HFFc6 (cell line): Measurements from ENCODE around the gene MMP13. TPM values are rescaled to one million over a fixed set of nuclear protein-coding genes. Genes with fewer than 3 reads are reported as not detected.
A peak's percentile ranks its signal among the peaks of the same experiment; 100 is the strongest.

Experiments
- DNase-seq: peaks from one replicate; pipeline ENCODE4 v3.0.0-alpha.2; 2018
- H3K27ac Mint-ChIP-seq: 2 replicates; pipeline ENCODE4 v1.8.0; 2020; ENCODE audit warnings: mild to moderate bottlenecking, mixed read lengths
- H3K27me3 Mint-ChIP-seq: 2 replicates; pipeline ENCODE4 v1.8.0; 2021; ENCODE audit warnings: mild to moderate bottlenecking, moderate library complexity, mixed read lengths; ENCODE audit not compliant: insufficient read depth
- H3K36me3 Mint-ChIP-seq: 2 replicates; pipeline ENCODE4 v1.8.0; 2021; ENCODE audit warnings: low read depth, mixed read lengths
- H3K4me1 Mint-ChIP-seq: 2 replicates; pipeline ENCODE4 v1.8.0; 2020; ENCODE audit warnings: low read depth, mixed read lengths
- H3K4me3 Mint-ChIP-seq: 2 replicates; pipeline ENCODE4 v1.8.0; 2020; ENCODE audit warnings: mild to moderate bottlenecking, moderate library complexity, mixed read lengths
- H3K9me3 Mint-ChIP-seq: 2 replicates; pipeline ENCODE4 v1.8.0; 2020; ENCODE audit warnings: mild to moderate bottlenecking, mixed read lengths
- CTCF ChIP-seq: fragments of 200-600 bp; sonication (generic); IDR thresholded peaks from 2 replicates; pipeline ENCODE4 v1.5.0; 2021; ENCODE audit warnings: antibody characterized with exemption, mild to moderate bottlenecking
- total RNA-seq, 6 experiments: library from RNA; stranded (reverse); fragmentation: NEBNext Ultra II Directional; extraction: Animal tissue kit (Norgen Biotek cat#: 25700); gene quantifications; 2 replicates in 1 of 6; 3 replicates in 5 of 6; pipeline ENCODE4 v1.2.3, GENCODE V29; 2021

The MMP13 gene
- total RNA-seq, 6 experiments from 2014 or later: not detected

GRCh38 chr11:102972853-102973252, 17.3 kb upstream of the MMP13 start:
- Mint-ChIP-seq H3K27ac (no peak overlapping the region), H3K4me1 (peaks cover 55% of the 10 kb centered on the region), H3K27me3 (no peaks in the 10 kb centered on the region), H3K9me3 (no peaks in the 10 kb centered on the region; the same call in 1 of the 2 replicates), H3K36me3 (no peaks in the 10 kb centered on the region), H3K4me3 (no peak overlapping the region)
- DNase-seq: no peak
- TF ChIP-seq CTCF: no peak

GRCh38 chr11:102971766-102972165, 16.2 kb upstream of the MMP13 start:
- peak overlapping the region; percentile 63 for H3K27ac Mint-ChIP-seq
- DNase-seq: peak; percentile 53
- peaks cover 50% of the 10 kb centered on the region for H3K4me1 Mint-ChIP-seq
- peak overlapping the region; percentile 46 for H3K4me3 Mint-ChIP-seq
- no peaks in the 10 kb centered on the region for H3K27me3 Mint-ChIP-seq
- no peaks in the 10 kb centered on the region for H3K36me3 Mint-ChIP-seq
- no peaks in the 10 kb centered on the region; the same call in 1 of the 2 replicates for H3K9me3 Mint-ChIP-seq
- TF ChIP-seq CTCF: no peak

- H3K9me3 Mint-ChIP-seq: no peaks in the 10 kb centered on the region; the same call in 1 of the 2 replicates
- no peak for DNase-seq
- peaks cover 23% of the 10 kb centered on the region for H3K4me1 Mint-ChIP-seq
- H3K36me3 Mint-ChIP-seq: no peaks in the 10 kb centered on the region
- peaks cover 3% of the 10 kb centered on the region; the same call in 1 of the 2 replicates for H3K27me3 Mint-ChIP-seq
- no peak overlapping the region for H3K27ac Mint-ChIP-seq
- no peak overlapping the region for H3K4me3 Mint-ChIP-seq
- no peak for TF ChIP-seq CTCF
Observed at GRCh38 chr11:102967497-102967896, 12.0 kb upstream of the MMP13 start.

- Mint-ChIP-seq H3K27me3 (peaks cover 4% of the 10 kb centered on the region), H3K9me3 (no peaks in the 10 kb centered on the region; the same call in 1 of the 2 replicates), H3K27ac (no peak overlapping the region), H3K4me3 (no peak overlapping the region), H3K36me3 (no peaks in the 10 kb centered on the region), H3K4me1 (peaks cover 8% of the 10 kb centered on the region)
- DNase-seq: no peak
- TF ChIP-seq CTCF: no peak
Observed at GRCh38 chr11:102966011-102966410, 10.5 kb upstream of the MMP13 start.

- Mint-ChIP-seq H3K36me3 (no peaks in the 10 kb centered on the region), H3K4me3 (no peak overlapping the region)
Observed at GRCh38 chr11:102964867-102965266, 9.3 kb upstream of the MMP13 start.

More at GRCh38 chr11:102964867-102965266, 9.3 kb upstream of the MMP13 start:
- no peak for TF ChIP-seq CTCF
- DNase-seq: no peak
- Mint-ChIP-seq H3K4me1 (no peaks in the 10 kb centered on the region), H3K9me3 (no peaks in the 10 kb centered on the region; the same call in 1 of the 2 replicates), H3K27ac (no peak overlapping the region), H3K27me3 (peaks cover 7% of the 10 kb centered on the region)
